HG03039 (cell line): ENCODE data around the gene SLC16A14.
"Not testable (repeated sequence)": the region's sequence is repeated elsewhere in the genome, so short reads cannot be mapped to it uniquely, and the experiment has no call there.

Experiments
- ATAC-seq: cut with Tn5 transposase; IDR thresholded peaks from one replicate; pipeline ENCODE4 v1.9.1; 2021; ENCODE audit warnings: mild to moderate bottlenecking, moderate library complexity; ENCODE audit not compliant: unreplicated experiment

SLC16A14 gene, protein sequence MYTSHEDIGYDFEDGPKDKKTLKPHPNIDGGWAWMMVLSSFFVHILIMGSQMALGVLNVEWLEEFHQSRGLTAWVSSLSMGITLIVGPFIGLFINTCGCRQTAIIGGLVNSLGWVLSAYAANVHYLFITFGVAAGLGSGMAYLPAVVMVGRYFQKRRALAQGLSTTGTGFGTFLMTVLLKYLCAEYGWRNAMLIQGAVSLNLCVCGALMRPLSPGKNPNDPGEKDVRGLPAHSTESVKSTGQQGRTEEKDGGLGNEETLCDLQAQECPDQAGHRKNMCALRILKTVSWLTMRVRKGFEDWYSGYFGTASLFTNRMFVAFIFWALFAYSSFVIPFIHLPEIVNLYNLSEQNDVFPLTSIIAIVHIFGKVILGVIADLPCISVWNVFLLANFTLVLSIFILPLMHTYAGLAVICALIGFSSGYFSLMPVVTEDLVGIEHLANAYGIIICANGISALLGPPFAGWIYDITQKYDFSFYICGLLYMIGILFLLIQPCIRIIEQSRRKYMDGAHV

DNA sequence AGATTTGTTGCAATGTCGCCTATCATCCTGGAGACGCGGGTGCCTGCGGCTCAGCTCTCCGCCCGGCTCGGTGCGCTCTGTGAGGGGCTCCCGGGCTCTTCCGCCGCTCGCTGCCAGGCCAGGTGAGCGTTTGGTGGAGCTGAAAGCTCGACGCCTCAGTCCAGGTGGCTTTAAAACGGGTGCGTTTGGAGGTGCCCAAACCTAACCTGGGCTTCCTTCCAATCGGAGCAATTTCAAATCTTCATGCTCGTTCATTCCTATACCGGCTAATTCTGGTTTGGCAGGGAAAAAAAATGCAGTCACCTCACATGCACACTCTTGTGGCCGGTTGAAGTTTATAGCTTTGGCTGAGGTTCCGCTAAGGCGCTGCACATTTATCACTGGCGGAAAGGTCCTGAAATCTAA lies at the start of gene SLC16A14:
Gene SLC16A14, minus strand, starts transcription at position 274 of the 405 bp plus-strand sequence. CDS start 9,572 bp downstream, outside the sequence.
- ATAC-seq = peak; percentile 35

DNA sequence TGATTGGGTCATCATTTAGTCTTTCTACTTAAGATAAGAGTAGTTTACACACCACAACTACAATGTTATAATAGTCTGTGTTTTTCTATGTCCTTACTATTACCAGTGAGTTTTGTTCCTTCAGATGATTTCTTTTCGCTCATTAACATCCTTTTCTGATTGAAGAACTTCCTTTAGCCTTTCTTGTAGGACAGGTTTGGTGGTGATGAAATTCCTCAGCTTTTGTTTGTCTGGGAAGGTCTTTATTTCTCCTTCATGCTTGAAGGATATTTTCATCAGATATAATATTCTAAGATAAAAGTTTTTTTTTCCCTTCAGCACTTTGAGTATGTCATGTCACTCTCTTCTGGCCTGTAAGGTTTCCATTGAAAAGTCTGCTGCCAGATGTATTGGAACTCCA lies 38.0 kb upstream of the SLC16A14 start:
- no peak for ATAC-seq

DNA sequence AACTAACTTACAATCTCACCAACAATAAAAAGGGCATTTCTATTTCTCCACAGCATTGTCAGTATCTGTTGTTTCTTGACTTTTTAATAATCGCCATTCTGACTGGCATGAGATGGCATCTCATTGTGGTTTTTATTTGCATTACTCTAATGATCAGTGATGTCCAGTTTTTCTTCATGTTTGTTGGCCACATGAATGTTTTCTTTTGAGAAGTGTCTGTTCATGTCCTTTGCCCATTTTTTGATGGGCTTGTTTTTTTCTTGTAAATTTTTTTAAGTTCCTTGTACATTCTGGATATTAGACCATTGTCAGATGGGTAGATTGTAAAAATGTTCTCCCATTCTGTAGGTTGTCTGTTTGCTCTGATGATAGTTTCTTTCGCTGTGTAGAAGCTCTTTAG lies 33.2 kb upstream of the SLC16A14 start:
- not testable (repeated sequence) for ATAC-seq

DNA sequence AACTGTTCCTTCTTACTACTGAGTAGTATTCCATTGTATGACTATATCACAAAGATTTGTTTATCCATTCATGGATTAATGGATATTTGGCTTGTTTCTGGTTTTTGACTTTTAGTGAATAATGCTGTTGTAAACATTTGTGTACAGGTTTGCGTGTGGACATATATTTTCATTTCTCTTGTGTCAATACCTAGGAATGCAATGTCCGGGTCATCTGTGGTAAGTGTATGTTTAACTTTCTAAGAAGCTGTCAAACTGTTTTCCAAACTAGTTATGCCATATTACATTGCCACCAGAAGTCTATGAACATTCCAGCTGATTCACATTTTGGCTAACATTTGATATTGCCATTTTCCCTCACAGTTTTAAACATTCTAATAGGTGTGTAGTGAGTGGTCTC lies 29.1 kb upstream of the SLC16A14 start:
- no peak for ATAC-seq

DNA sequence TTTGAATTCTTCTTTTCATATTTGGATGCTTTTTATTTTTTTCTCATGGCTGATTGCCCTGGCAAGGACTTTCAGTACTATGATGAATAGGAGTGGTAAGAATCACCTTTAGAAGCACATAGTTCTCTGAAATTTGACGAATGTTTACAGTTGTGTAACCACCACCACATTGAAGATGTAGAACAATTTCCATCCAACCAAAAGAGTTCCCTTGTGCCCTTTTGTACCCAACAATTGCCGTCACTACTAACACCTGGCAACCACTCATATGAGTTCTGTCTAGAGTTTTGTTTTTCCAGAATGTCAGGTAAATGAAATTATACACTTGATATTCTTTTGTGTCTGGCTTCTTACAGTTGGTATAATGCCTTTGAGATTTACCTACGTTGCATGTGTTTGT lies 28.7 kb upstream of the SLC16A14 start:
- no peak for ATAC-seq

DNA sequence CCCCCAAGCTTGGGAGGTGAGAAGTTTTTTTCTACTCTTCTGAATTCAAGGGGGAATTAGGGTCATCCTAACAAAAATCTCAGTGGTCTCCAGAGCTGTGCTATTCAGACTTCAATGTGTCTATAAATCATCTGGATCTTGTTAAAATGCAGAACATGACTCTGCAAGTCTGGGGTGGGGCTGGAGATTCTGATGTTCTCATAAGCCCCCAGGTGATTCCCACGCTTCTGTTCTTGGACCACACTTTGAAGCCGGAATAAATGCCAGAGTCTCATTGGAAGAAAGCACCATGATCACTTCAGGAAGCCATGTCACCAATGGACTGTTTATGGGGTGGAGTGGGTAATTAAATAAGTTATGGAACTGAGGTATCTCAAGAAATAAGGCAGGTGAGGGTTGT lies 22.2 kb upstream of the SLC16A14 start:
- no peak for ATAC-seq

DNA sequence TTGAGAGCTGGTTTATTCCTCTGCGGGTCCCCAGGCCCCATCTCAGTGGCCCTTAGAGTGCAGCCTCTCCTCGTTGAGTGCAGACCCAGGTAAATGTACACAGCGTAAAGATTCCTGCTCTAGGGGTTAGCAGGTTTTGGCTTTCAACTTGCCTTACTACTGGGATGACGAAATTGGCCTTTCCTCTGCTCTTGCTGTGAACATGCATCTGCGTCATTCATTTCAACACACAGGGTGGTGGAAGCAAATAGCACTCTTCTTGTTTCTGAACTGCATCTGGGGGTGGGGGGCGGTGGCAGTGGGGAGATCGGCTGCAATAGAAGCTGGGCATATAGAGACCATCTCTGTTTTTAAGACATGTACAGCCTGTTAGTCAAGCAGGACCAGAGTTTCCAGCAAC lies 16.5 kb upstream of the SLC16A14 start:
- ATAC-seq = no peak

DNA sequence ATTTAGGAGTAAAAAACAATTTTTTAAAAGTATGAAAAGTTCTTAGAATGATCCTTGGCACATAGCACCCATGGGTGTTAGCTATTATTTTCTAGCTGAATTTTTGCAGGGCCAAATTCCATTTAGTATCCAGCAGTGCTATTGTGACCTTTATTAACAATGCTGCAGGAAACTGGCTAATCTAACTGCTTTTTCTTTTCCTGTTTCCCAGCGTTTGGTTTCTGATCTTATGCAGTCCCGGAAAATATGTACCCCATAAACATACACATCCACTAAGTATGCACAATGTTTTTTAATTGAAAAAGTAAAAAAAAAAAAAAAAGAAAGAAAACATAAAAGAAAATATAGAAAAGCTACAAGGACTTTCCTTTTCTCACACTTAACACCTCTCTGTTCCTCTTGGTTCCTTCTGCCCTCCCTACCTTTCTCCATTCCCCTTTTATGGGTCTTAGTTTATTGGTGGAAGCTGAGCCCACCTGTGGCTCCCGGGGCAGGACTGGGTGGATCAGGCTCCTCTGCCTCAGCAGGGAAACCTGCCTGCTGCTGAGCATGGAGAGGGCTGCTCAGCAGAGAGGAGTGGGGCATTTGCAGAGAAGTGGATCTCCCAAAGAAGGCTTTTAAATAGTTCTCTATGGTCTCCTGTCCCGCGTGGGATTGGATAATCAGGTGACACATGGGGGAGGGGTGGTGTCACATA lies 9.3 kb upstream of the SLC16A14 start:
- ATAC-seq = no peak

DNA sequence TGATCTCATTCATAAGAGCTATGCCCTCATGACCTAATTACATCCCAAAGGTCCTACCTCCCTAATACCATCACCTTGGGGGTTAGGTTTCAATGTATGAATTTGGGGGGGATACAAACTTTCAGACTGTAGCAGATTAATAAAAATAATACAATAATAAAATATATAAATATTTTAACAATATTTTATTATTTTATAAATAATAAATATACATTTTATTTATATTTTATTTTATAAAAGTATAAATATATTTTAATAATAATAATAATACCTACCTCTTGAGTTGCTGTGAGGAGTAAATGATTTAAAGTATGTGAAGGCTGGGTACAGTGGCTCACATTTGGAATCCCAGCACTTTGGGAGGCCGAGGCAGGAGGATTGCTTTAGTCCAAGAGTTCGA lies 8.1 kb upstream of the SLC16A14 start:
- ATAC-seq = no peak

DNA sequence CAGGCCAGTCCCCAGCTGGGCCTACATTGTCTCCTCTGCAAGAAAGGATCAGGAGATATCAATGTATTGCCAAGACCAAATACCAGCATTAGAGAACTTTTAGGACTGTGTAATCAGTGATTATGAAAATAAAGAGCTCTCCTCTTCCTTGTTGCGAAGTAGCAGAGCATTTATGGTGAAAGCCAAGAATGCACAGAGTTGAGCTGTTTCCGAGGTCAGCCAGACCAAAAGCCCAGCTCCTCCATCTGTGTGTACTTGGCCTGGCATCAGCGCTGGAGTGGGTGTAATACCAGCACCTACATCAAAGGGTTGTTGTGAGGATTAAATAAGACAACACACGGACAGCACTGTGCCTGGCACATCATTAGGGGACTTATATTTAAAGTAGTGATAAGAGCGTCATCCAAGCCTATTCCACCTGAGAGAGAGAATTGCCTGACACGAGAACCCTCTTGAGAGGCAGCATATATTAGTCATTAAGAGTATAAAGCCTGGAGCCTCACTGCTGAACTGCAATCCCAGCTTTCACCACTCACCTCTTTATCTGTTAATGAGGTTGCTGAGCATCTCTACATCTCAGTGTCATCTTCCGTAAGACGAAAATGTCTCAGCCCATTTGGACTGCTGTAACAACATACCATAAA lies 7.4 kb upstream of the SLC16A14 start:
- ATAC-seq = no peak

DNA sequence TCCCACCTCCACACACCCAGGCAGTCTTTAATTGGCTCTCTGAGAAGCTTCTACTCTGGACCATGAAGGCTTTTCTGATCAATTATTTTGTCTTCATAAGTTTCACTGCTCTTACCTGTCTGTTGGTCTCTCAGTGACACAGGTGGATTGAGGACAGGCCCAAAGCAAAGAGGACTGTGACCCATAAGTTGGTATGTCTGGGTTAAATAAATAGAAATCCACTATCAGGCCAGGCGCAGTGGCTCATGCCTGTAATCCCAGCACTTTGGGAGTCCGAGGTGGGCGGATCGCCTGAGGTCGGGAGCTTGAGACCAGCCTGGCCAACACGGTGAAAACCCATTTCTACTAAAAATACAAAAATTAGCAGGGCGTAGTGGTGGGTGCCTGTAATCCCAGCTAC lies 2.7 kb upstream of the SLC16A14 start:
- no peak for ATAC-seq

DNA sequence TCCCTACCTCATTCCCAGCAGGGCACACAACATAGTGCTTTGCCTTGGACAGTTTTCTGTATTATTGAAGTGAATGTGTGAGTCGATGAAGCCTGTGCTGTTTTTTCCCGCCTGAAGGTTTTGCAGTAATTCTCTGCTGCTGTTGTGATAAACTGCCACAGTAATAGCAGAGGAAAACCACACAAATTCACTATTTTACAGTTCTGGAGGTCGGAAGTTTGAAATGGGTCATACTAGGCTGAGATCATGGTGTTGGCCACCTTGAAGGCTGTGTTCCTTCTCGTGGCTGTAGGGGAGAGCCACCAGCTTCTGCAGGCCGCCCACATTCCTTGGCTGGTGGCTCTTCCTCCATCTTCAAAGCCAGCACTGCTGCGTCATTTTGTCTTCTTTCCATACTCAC lies 678 bp upstream of the SLC16A14 start:
- no peak for ATAC-seq

DNA sequence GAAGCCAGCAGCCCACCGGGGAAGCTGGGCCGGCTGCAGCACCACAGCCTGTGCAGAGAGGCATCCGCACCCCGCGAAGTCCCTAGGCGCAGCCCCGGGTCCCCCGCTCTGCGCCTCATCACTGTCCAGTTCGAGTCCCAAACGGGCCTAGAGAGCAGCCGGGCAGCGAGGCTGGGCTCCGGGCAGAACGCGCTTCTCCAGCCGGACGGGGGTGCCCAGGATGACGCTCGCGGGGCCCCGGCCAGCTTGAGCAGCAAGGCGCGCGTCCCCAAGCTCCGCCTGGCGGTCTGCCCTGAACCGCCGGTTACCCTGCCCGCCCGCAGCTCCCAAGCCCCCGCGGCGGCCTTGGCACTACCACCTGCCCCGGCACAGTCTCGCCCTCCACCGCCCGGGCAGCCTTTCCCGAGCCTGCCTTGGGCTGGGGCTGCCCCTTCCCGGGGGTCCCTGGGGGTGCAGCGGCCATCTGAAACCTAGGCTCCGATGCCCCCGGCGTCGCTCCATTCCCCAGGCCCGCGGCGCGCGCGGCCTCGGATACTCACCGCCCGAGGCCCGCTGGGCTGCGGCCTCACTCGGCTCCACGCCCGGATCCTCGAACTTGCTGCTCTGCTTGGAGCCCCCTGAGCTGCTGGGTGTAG lies 591 bp downstream of the SLC16A14 start:
- ATAC-seq = peak; percentile 30

DNA sequence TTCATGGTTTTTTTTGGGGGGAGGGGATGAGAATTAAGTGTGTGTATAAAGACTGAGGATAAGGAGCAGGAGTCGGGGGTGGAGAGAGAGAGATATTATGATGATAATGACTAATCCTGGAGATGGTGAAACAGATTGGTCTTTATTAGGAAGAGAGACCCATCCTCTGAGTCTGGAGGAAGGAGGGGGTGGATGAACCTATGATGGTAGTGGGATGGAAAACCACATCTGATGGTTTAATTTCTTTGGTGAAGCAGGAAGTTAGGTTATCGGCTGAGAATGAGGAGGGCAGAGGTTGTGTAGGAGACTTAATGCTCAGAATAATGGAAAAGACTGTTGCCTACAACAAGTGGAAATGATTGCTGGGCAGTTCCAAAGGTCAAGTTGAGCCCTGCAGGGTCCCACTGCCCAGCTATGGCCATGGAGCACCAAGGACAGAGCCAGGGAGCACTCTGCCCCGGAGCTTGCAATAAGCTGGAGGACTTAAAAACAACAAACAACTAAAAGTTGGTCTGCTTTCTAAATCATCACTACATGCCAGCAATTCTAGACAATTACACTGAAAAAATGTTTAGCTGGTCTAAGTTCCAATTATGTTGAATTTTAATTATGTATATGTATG lies 7.9 kb downstream of the SLC16A14 start:
- ATAC-seq = no peak

DNA sequence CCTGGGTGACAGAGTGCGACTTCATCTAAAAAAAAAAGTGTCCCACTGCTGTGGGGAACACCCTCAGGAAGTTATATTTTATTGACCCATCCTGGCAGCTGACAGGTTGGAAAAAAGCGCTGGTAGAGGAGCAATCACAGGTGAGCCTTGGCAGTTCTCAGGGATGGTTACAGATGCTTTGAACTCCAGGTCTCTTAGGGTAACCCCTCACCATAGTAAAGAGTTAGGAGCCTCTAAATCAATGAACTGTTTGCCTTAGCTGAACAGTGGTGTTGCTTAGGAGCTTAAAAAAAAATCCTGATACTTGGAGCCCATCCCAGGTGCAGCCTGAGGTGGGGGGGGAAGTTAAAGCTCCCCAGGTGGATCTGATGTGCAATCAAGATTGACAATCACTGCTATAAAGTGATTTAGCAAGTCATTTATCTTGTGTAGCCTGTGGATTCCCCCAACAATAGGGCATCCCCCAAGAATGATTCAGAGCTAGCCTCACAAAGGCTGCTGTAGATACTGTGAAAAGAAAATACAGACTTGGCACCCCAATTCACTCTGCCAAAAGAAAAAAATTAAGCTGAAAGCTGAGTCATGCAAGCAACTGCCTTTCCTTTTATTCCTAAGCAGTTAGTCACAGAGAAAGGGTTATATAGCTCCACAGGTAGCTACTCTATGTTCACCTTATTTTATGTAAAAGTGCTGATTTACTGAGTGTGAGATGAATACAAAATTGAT lies 14.8 kb downstream of the SLC16A14 start:
- no peak for ATAC-seq

DNA sequence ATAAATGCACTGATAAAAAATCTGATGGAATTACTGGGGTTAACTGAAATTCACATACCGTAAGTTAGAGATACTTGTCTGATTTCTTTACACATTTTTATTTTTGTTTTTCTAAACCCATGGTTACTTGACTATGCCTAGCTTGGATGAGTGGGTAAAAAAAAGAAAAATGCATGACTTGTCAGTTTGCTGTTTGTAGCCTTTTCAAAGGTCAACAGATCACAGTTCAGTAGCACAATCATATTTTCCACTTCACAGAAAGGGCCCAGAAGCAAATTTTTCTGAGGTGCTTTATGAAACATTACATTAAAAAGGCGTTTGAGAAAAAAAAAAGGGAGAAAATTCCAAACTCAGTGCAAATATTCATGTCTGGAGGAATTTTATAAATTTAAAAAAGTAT lies 16.4 kb downstream of the SLC16A14 start:
- no peak for ATAC-seq

DNA sequence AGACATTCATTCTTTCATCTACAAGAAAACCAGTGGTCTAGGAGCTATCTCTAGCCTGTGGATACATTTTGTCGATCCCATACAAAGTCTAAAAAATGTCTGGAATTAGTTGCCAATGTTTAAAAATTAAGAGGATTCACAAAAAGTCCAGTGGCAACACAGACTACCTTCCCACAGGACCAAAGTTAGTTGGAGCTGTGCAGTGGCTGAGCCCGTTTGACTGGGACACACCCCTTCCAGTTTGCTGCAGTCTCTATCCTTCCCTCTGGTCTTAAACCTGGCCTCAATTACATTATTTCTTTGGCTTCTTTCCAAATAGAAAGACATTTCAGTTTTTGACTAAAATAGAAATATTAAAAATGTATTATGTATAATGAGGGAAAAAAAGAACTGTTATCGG lies 18.6 kb downstream of the SLC16A14 start:
- ATAC-seq = no peak

DNA sequence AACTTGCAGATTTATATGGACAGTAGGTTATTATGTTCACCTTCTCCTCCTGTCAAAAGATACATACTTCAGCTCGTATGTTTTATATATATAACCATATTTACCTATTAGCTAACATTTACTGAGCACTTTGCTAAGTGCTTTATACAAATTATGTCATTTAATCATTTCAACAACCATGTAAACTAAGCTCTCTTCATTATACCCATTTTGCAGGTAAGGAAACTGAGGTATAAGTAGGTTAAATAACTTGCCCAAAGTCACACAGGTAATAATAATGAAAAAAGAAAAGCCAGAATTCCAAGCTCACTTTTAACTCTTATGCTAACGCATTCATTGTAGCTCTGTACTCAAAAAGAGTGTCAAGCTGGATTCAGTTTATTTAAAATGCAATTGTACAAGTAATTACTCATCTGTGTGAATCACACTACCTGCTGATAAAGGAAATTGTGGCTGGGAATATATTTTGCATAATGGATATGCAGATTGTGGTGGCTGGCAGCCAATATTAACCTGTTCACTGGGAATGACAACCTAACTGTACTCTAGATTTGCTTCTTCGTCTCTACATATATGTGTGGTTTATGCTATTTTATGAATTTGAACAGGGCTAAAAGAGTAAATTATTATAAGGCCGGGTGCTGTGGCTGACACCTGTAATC lies 20.6 kb downstream of the SLC16A14 start:
- no peak for ATAC-seq

DNA sequence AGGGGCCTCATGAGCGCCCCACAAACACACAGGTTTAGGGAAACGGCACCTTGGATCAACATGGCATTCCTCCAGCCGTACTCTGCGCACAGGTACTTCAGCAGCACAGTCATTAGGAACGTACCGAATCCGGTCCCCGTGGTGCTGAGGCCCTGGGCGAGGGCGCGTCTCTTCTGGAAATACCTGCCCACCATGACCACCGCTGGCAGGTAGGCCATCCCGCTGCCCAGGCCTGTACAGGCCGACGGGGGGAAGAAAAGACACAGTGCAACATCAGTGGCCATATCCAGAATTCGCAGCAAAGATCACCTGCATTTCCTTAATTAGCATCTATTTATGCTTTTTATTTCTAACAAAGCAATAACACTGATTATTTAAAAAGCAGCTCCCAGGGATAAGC lies 22.2 kb downstream of the SLC16A14 start:
- no peak for ATAC-seq

DNA sequence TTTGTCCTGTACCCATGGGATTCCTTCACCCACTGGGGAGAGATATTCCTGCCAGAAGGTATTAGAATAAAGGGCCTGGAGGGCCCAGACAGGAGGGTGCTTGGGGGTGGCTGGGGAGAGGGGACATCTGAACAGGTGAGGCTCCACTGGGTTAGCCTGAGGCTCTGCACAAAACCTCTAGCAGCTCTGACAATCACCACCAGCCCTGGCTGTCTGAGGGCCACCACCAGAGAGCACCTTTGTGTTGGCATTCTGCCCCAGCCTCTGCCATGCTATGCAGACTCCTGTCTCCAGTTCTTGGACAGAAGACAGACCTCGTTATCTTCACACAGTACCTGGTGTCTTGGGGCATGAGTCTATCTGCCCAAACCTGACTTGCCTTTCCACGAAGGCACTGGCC lies 25.3 kb downstream of the SLC16A14 start:
- no peak for ATAC-seq
